WTC11 (cell line): Measurements from ENCODE around the gene ZGRF1. TPM values are rescaled to one million over a fixed set of nuclear protein-coding genes. Genes with fewer than 3 reads are reported as not detected.

Source experiments
- ATAC-seq: fragments of 200-7000 bp; cut with Tn5 transposase; 2 replicates; pipeline ENCODE4 v1.10.0; 2021; ENCODE audit warnings: mild to moderate bottlenecking, moderate library complexity
- CTCF ChIA-PET: fragments of 300-600 bp; sonication (Branson Sonifier 250); formaldehyde crosslinking; loops from one replicate; lab custom pipeline; 2021; ENCODE audit warnings: antibody characterized with exemption; lab: Charles Lee
- POLR2A ChIA-PET: fragments of 350-600 bp; sonication (Branson Sonifier 250); formaldehyde crosslinking; loops from one replicate; lab custom pipeline; 2021; ENCODE audit warnings: antibody characterized with exemption; lab: Charles Lee
- DNase-seq: peaks from one replicate; pipeline ENCODE4 v3.0.0; 2021; ENCODE audit warnings: low spot score
- H3K27ac Mint-ChIP-seq: 2 replicates; pipeline ENCODE4 v1.8.0; 2021; ENCODE audit warnings: mixed read lengths
- H3K27me3 Mint-ChIP-seq: 2 replicates; pipeline ENCODE4 v1.8.0; 2021; ENCODE audit warnings: low read depth, mild to moderate bottlenecking, moderate library complexity, mixed read lengths
- H3K36me3 Mint-ChIP-seq: 2 replicates; pipeline ENCODE4 v1.8.0; 2021; ENCODE audit warnings: mixed read lengths
- H3K4me1 Mint-ChIP-seq: 2 replicates; pipeline ENCODE4 v1.8.0; 2022; ENCODE audit warnings: mixed read lengths
- H3K4me3 Mint-ChIP-seq: 2 replicates; pipeline ENCODE4 v1.8.0; 2021; ENCODE audit warnings: mild to moderate bottlenecking, moderate library complexity, mixed read lengths
- H3K9me3 Mint-ChIP-seq: 2 replicates; pipeline ENCODE4 v1.8.0; 2021; ENCODE audit warnings: mixed read lengths
- CREB1 ChIP-seq: sonication (generic); formaldehyde crosslinking; IDR thresholded peaks from 2 replicates; pipeline ENCODE4 v1.8.0; 2023; ENCODE audit warnings: mild to moderate bottlenecking, missing genetic modification reagents
- ERG ChIP-seq: fragments of 250-450 bp; sonication (Bioruptor Pico); IDR thresholded peaks from 2 replicates; pipeline ENCODE4 v1.8.0; 2021; ENCODE audit warnings: mild to moderate bottlenecking
- ESRRA ChIP-seq: sonication (generic); formaldehyde crosslinking; IDR thresholded peaks from 2 replicates; pipeline ENCODE4 v1.8.1; 2022; ENCODE audit warnings: mild to moderate bottlenecking, missing genetic modification reagents, borderline replicate concordance
- ETV6 ChIP-seq: sonication (generic); formaldehyde crosslinking; IDR thresholded peaks from 2 replicates; pipeline ENCODE4 v1.8.1; 2022; ENCODE audit warnings: mild to moderate bottlenecking, missing genetic modification reagents
- HMGA2 ChIP-seq: fragments of 250-450 bp; sonication (Bioruptor Pico); IDR thresholded peaks from 2 replicates; pipeline ENCODE4 v1.4.0; 2021; ENCODE audit warnings: mild to moderate bottlenecking, moderate library complexity
- KAT7 ChIP-seq: sonication (generic); formaldehyde crosslinking; IDR thresholded peaks from 2 replicates; pipeline ENCODE4 v1.8.1; 2023; ENCODE audit warnings: missing genetic modification reagents, mild to moderate bottlenecking, borderline replicate concordance
- MAX ChIP-seq: sonication (generic); formaldehyde crosslinking; IDR thresholded peaks from 2 replicates; pipeline ENCODE4 v1.8.0; 2022; ENCODE audit warnings: mild to moderate bottlenecking, missing genetic modification reagents
- MYBL2 ChIP-seq: sonication (generic); formaldehyde crosslinking; IDR thresholded peaks from 2 replicates; pipeline ENCODE4 v1.8.1; 2023; ENCODE audit warnings: mild to moderate bottlenecking, moderate library complexity, missing genetic modification reagents
- NR1H2 ChIP-seq: sonication (generic); formaldehyde crosslinking; IDR thresholded peaks from 2 replicates; pipeline ENCODE4 v1.9.0; 2021; ENCODE audit warnings: mild to moderate bottlenecking, moderate library complexity, missing genetic modification reagents
- NR3C1 ChIP-seq: sonication (generic); formaldehyde crosslinking; conservative IDR thresholded peaks from 2 replicates; pipeline ENCODE4 v1.8.1; 2023; ENCODE audit warnings: low read depth, mild to moderate bottlenecking, missing genetic modification reagents
- SMAD3 ChIP-seq: sonication (generic); formaldehyde crosslinking; IDR thresholded peaks from 2 replicates; pipeline ENCODE4 v1.8.0; 2022; ENCODE audit warnings: missing genetic modification reagents, mild to moderate bottlenecking, borderline replicate concordance
- TP53 ChIP-seq: sonication (generic); formaldehyde crosslinking; IDR thresholded peaks from 2 replicates; pipeline ENCODE4 v1.8.1; 2023; ENCODE audit warnings: mild to moderate bottlenecking, missing genetic modification reagents
- USF2 ChIP-seq: sonication (generic); formaldehyde crosslinking; IDR thresholded peaks from 2 replicates; pipeline ENCODE4 v1.8.1; 2023; ENCODE audit warnings: mild to moderate bottlenecking, missing genetic modification reagents, moderate library complexity
- ZBTB43 ChIP-seq: sonication (generic); formaldehyde crosslinking; IDR thresholded peaks from 2 replicates; pipeline ENCODE4 v1.8.1; 2023; ENCODE audit warnings: mild to moderate bottlenecking, missing genetic modification reagents
- ZNF423 ChIP-seq: fragments of 250-450 bp; sonication (Bioruptor Pico); IDR thresholded peaks from 2 replicates; pipeline ENCODE4 v2.1.2; 2022; ENCODE audit warnings: mild to moderate bottlenecking, moderate library complexity
- ZNF425 ChIP-seq: fragments of 250-450 bp; sonication (Bioruptor Pico); conservative IDR thresholded peaks from 2 replicates; pipeline ENCODE4 v1.9.0; 2021; ENCODE audit warnings: mild to moderate bottlenecking
- ZNF512 ChIP-seq: sonication (generic); formaldehyde crosslinking; IDR thresholded peaks from 2 replicates; pipeline ENCODE4 v1.8.1; 2022; ENCODE audit warnings: missing genetic modification reagents, borderline replicate concordance
- total RNA-seq: library from RNA; stranded (reverse); gene quantifications from 3 replicates; pipeline ENCODE4 v1.2.3, GENCODE V29; 2021

The ZGRF1 gene
- total RNA-seq, 1 experiment from 2014 or later: 56.2 TPM

- H3K4me3 Mint-ChIP-seq: peak overlapping the region; percentile 67
- ChIA-PET CTCF (interaction anchor here (0.8 to 5.6 kb wide), 3 partner anchors 9 to 94 kb away, joined by 3 to 91 read pairs (median 5); no protein-coding TSS in a partner anchor), POLR2A (interaction anchor here (0.5 to 1.4 kb wide), 2 partner anchors 10 to 11 kb away, joined by 3 read pairs; no protein-coding TSS in a partner anchor)
- H3K27me3 Mint-ChIP-seq: peaks cover 100% of the 10 kb centered on the region
- H3K27ac Mint-ChIP-seq: no peak overlapping the region
- no peaks in the 10 kb centered on the region for H3K9me3 Mint-ChIP-seq
- TF ChIP-seq NR3C1 (CRISPR knock-in tag) (no peak), ZBTB43 (CRISPR knock-in tag) (no peak), TP53 (CRISPR knock-in tag) (no peak), KAT7 (no peak)
- ATAC-seq: no peak
- peaks cover 49% of the 10 kb centered on the region for H3K4me1 Mint-ChIP-seq
- no peak for DNase-seq
- no peaks in the 10 kb centered on the region for H3K36me3 Mint-ChIP-seq
Measured at GRCh38 chr4:112511803-112512118, 124.9 kb downstream of the ZGRF1 start.

GRCh38 chr4:112511093-112511802, 125.5 kb downstream of the ZGRF1 start:
- no peaks in the 10 kb centered on the region for H3K36me3 Mint-ChIP-seq
- TF ChIP-seq ETV6 (no peak), ZBTB43 (CRISPR knock-in tag) (0 out of 2 replicates have a peak, but pooled peaks have one; percentile 27), NR1H2 (CRISPR knock-in tag) (no peak), ZNF512 (0 out of 2 replicates have a peak, but pooled peaks have one; percentile 22), CREB1 (CRISPR knock-in tag) (no peak), MYBL2 (CRISPR knock-in tag) (peak; percentile 49; the same call in 1 of the 2 replicates), ZNF423 (CRISPR knock-in tag) (peak; percentile 78), MAX (CRISPR knock-in tag) (peak; percentile 64; the same call in 1 of the 2 replicates), SMAD3 (CRISPR knock-in tag) (peak; percentile 60; the same call in 1 of the 2 replicates)
- ChIA-PET POLR2A (interaction anchor here (0.5 to 1.4 kb wide), 2 partner anchors 10 kb away, joined by 3 read pairs; no protein-coding TSS in a partner anchor), CTCF (interaction anchor here (0.6 to 5.6 kb wide), 6 partner anchors 10 to 782 kb away, joined by 3 to 91 read pairs (median 3); no protein-coding TSS in a partner anchor)
- peaks cover 100% of the 10 kb centered on the region for H3K27me3 Mint-ChIP-seq
- peak overlapping the region; percentile 67 for H3K4me3 Mint-ChIP-seq
- no peak overlapping the region for H3K27ac Mint-ChIP-seq
- H3K4me1 Mint-ChIP-seq: peaks cover 46% of the 10 kb centered on the region
- DNase-seq (peak; percentile 42), ATAC-seq (peak; percentile 7)
- H3K9me3 Mint-ChIP-seq: no peaks in the 10 kb centered on the region

GRCh38 chr4:112510291-112511092, 126.2 kb downstream of the ZGRF1 start:
- no peaks in the 10 kb centered on the region for H3K36me3 Mint-ChIP-seq
- H3K9me3 Mint-ChIP-seq: no peaks in the 10 kb centered on the region
- H3K4me3 Mint-ChIP-seq: peak overlapping the region; percentile 67
- POLR2A ChIA-PET: interaction anchor here (1.4 kb wide), 1 partner anchor 11 kb away, joined by 3 read pairs; no protein-coding TSS in a partner anchor
- H3K27me3 Mint-ChIP-seq: peaks cover 100% of the 10 kb centered on the region
- peaks cover 46% of the 10 kb centered on the region for H3K4me1 Mint-ChIP-seq
- CTCF ChIA-PET: interaction anchor here (0.6 to 5.6 kb wide), 7 partner anchors 10 to 783 kb away, joined by 3 to 91 read pairs (median 3); no protein-coding TSS in a partner anchor
- DNase-seq (peak; percentile 54), ATAC-seq (peak; percentile 25; the same call in 1 of the 2 replicates)
- H3K27ac Mint-ChIP-seq: no peak overlapping the region
- TF ChIP-seq ESRRA (CRISPR knock-in tag) (no peak), USF2 (CRISPR knock-in tag) (peak; percentile 18; the same call in 1 of the 2 replicates), ZNF512 (0 out of 2 replicates have a peak, but pooled peaks have one; percentile 18), ZNF425 (CRISPR knock-in tag) (no peak), ERG (CRISPR knock-in tag) (no peak), CREB1 (CRISPR knock-in tag) (no peak), HMGA2 (no peak)
